Liver (tissue), 3 donors: Measurements from ENCODE around the gene RABAC1.

ENCODE experiments used
- CTCF ChIP-seq: fragments of 150-350 bp; IDR thresholded peaks from 2 replicates; pipeline ENCODE4 v1.5.1; 2017; ENCODE audit warnings: improper control_type of control experiment, low read depth, low read length; ENCODE audit not compliant: missing input control
- RAD21 ChIP-seq, 2 donors: IDR thresholded peaks; 2 replicates each; pipeline ENCODE4 v1.6.1; 2016; ENCODE audit warnings: antibody characterized with exemption in 2 of 2, mild to moderate bottlenecking in 2 of 2
- donor health status: healthy.
- donor health status: healthy.

- TF ChIP-seq RAD21 (IDR thresholded peaks at IDR 0.05) (no peak), CTCF (no peak)
Measured at GRCh38 chr19:41912899-41913537, 46.1 kb downstream of the RABAC1 start.
